Stimulated activated CD8-positive, alpha-beta memory T cell treated with anti-CD3 and anti-CD28 coated beads, Interleukin-12 subunit alpha, Interleukin-12 subunit beta, amount 100 ng/mL, for 24 hours (primary cell): ENCODE results near the gene ANKRD40.
"Not testable (repeated sequence)": the region's sequence is repeated elsewhere in the genome, so short reads cannot be mapped to it uniquely, and the experiment has no call there.

ENCODE experiments used
- DNase-seq: peaks from one replicate; pipeline ENCODE4 v3.0.0-alpha.2; 2020; ENCODE audit errors: extremely low read depth

Gene ANKRD40

GRCh38 chr17:50712641-50713040 lies 4.9 kb upstream of the ANKRD40 start:
- no peak for DNase-seq

GRCh38 chr17:50710650-50711049 lies 2.9 kb upstream of the ANKRD40 start:
- no peak for DNase-seq

GRCh38 chr17:50710025-50710424 lies 2.3 kb upstream of the ANKRD40 start:
- no peak for DNase-seq

GRCh38 chr17:50709053-50709452 lies 1.3 kb upstream of the ANKRD40 start:
- not testable (repeated sequence) for DNase-seq

GRCh38 chr17:50708050-50709000 lies 611 bp upstream of the ANKRD40 start:
- DNase-seq, result no peak

- DNase-seq, result no peak
Measured at GRCh38 chr17:50703162-50703561, 4.6 kb downstream of the ANKRD40 start.

GRCh38 chr17:50699410-50699809 lies 8.3 kb downstream of the ANKRD40 start:
- DNase-seq, result no peak

GRCh38 chr17:50697663-50698272 lies 9.9 kb downstream of the ANKRD40 start:
- no peak for DNase-seq

GRCh38 chr17:50697062-50697461 lies 10.7 kb downstream of the ANKRD40 start:
- no peak for DNase-seq

GRCh38 chr17:50696365-50696879 lies 11.3 kb downstream of the ANKRD40 start:
- DNase-seq, result no peak

- DNase-seq, result no peak
Measured at GRCh38 chr17:50693036-50693682, 14.6 kb downstream of the ANKRD40 start.

- DNase-seq, result no peak
Measured at GRCh38 chr17:50692448-50693035, 15.2 kb downstream of the ANKRD40 start.

- DNase-seq, result no peak
Measured at GRCh38 chr17:50691550-50692447, 15.9 kb downstream of the ANKRD40 start.

GRCh38 chr17:50690887-50691549 lies 16.7 kb downstream of the ANKRD40 start:
- DNase-seq, result no peak

- DNase-seq, result no peak
Measured at GRCh38 chr17:50689956-50690886, 17.5 kb downstream of the ANKRD40 start.

GRCh38 chr17:50689251-50689650 lies 18.5 kb downstream of the ANKRD40 start:
- DNase-seq, result no peak

GRCh38 chr17:50688245-50688644 lies 19.5 kb downstream of the ANKRD40 start:
- no peak for DNase-seq

- no peak for DNase-seq
Measured at GRCh38 chr17:50687200-50688066, 20.3 kb downstream of the ANKRD40 start.
